Body of pancreas (tissue), 4 donors: ENCODE results near the gene NODAL. TPM values are rescaled to one million over a fixed set of nuclear protein-coding genes. Genes with fewer than 3 reads are reported as not detected.

Experiments used
- ATAC-seq: fragments of 150-250 bp; one replicate; pipeline ENCODE4 v1.9.1; 2016
- DNase-seq, 4 donors: peaks; one replicate each; pipeline ENCODE4 v3.0.0-alpha.2; 2019
- H3K27ac ChIP-seq, 4 donors: fragments of 200-600 bp; sonication (generic); 1 replicate in 3 of 4; 2 replicates in 1 of 4; pipeline versions ENCODE4 v1.5.1 to v1.6.1; 2016 to 2019; ENCODE audit warnings: mild to moderate bottlenecking in 1 of 4, mixed read lengths in 1 of 4, moderate library complexity in 1 of 4
- H3K27me3 ChIP-seq, 2 donors: fragments of 200-600 bp; sonication (generic); one replicate each; pipeline ENCODE4 v1.6.0; 2016; ENCODE audit warnings: mild to moderate bottlenecking in 1 of 2
- H3K36me3 ChIP-seq, 2 donors: fragments of 200-600 bp; sonication (generic); replicated peaks in 1 of 2; 2 replicates each; pipeline ENCODE4 v1.5.1; 2016; ENCODE audit warnings: low read depth in 2 of 2; ENCODE audit not compliant: insufficient read depth in 1 of 2
- H3K4me1 ChIP-seq: fragments of 200-600 bp; sonication (generic); one replicate; pipeline ENCODE4 v1.6.0; 2016
- H3K4me3 ChIP-seq, 2 donors: fragments of 200-600 bp; sonication (generic); 1 replicate in 1 of 2; 2 replicates in 1 of 2; pipeline ENCODE4 v1.5.1; 2016 to 2019
- H3K9me3 ChIP-seq, 3 donors: fragments of 200-600 bp; sonication (generic); 1 replicate in 2 of 3; 2 replicates in 1 of 3; pipeline ENCODE4 v1.5.1; 2016
- POLR2A ChIP-seq, 3 donors: fragments of 450-650 bp; IDR thresholded peaks; one replicate each; pipeline ENCODE4 v1.6.1; 2016; ENCODE audit warnings: antibody characterized with exemption in 3 of 3, mild to moderate bottlenecking in 2 of 3
- WGBS, 2 donors: methylation state at CpG; one replicate each; pipeline ENCODE4 v1.1.5; 2017; 5-methylcytosine and 5-hydroxymethylcytosine counted together
- intact Hi-C: fragments of 100-400 bp; cut with DNase I; formaldehyde crosslinking; loops from one replicate; pipeline ENCODE4 v1.15.1; 2023
- total RNA-seq, 2 donors: library from RNA; depleted of rRNA; stranded (reverse); fragments of >200 nt; gene quantifications; one replicate each; pipeline ENCODE4 v1.1.0, GENCODE V29; 2016
- TF ChIP-seq, protein P1 (sequence below), 7 experiments: fragments of 450-650 bp in 4 of 7; fragments of 200-600 bp in 3 of 7; sonication (generic) in 3 of 7; IDR thresholded peaks; one replicate each; pipeline ENCODE4 v1.5.1; 2016 to 2019; ENCODE audit warnings: antibody characterized with exemption in 7 of 7

The NODAL gene
- total RNA-seq, 2 donors from 2014 or later = not detected

DNA sequence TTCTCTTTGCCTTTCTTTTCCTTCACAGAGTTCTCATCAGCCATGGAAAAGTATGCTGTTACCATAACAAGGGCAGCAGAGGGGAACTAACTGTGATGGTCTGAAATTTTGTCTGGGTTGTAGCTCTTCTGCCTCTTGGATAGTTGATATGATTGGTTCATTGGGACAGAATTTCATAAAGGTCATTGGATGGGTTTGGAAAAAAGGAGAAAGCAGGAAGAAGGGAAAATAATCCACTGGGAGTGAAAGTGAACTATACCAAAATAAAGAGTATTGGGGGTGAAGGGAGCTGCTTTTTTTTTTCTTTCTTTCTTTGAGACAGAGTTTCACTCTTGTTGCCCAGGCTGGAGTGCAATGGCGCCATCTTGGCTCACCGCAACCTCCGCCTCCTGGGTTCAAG, 31.7 kb downstream of the NODAL start:
- intact Hi-C loops = no loop called here
- no peak overlapping the region for H3K27ac ChIP-seq
- TF ChIP-seq, protein P1, sequence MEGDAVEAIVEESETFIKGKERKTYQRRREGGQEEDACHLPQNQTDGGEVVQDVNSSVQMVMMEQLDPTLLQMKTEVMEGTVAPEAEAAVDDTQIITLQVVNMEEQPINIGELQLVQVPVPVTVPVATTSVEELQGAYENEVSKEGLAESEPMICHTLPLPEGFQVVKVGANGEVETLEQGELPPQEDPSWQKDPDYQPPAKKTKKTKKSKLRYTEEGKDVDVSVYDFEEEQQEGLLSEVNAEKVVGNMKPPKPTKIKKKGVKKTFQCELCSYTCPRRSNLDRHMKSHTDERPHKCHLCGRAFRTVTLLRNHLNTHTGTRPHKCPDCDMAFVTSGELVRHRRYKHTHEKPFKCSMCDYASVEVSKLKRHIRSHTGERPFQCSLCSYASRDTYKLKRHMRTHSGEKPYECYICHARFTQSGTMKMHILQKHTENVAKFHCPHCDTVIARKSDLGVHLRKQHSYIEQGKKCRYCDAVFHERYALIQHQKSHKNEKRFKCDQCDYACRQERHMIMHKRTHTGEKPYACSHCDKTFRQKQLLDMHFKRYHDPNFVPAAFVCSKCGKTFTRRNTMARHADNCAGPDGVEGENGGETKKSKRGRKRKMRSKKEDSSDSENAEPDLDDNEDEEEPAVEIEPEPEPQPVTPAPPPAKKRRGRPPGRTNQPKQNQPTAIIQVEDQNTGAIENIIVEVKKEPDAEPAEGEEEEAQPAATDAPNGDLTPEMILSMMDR (IDR thresholded peaks at IDR 0.05) = no peak
- TF ChIP-seq POLR2A (IDR thresholded peaks at IDR 0.05) = no peak
- H3K4me1 ChIP-seq = peaks cover 51% of the 10 kb centered on the region
- no peaks in the 10 kb centered on the region for H3K9me3 ChIP-seq
- no peak overlapping the region for H3K4me3 ChIP-seq
- DNase-seq = no peak
- 92 to 97% methylated on average over 3 of the region's 3 CpGs for WGBS, 2 donors
- H3K27me3 ChIP-seq = no peaks in the 10 kb centered on the region
- ATAC-seq = no peak
- H3K36me3 ChIP-seq = no peaks in the 10 kb centered on the region

DNA sequence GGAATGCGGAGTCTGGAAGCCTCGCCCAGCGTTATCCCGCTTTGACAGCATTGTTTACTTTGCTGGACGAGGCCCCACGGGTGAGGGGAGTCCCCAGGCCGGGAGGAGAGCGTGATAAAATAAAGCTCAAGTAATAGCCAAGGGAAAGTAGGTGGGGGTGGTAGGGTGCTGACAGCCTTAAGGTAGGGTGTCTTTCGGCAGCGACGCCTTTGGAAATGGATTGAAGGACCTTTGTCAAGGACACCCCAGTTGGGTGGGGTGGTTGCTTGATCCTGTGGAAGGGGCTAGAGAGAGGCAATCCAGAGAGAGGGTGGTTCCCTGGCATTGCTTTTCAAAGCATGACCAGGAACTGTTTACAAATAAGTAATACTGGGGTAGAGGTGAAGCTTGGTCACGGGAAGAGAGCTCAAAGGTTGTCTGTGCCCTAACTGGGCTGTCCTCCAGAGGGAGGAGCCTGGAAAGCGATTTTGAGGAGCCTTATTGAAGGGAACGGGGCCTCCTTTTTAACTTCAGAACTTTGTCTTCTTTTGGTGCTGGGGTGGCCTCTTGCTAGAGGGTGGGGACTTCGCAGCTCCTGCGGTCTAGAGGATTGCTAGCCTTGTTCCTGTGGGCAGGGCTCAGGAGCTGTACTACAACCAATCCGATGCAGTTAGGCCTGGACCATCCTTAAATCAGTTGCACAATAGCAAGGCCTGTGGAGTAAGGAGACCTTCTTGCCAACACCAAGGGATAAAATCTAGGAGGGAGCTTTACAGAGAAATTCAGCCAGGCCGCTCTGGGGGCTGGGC, 36.2 kb downstream of the NODAL start:
- Histone ChIP-seq H3K27me3 (no peaks in the 10 kb centered on the region), H3K27ac (peak overlapping the region; percentile 89 to 99 (median 98)), H3K4me3 (peak overlapping the region; percentile 72 to 88), H3K36me3 (no peaks in the 10 kb centered on the region), H3K4me1 (peaks cover 38% of the 10 kb centered on the region), H3K9me3 (no peaks in the 10 kb centered on the region)
- ATAC-seq (peak; percentile 54), DNase-seq (peak; percentile 65 to 87 (median 78))
- WGBS, 2 donors = 1 to 3% methylated on average over 17 to 18 of the region's 18 CpGs
- TF ChIP-seq, protein P1 (IDR thresholded peaks at IDR 0.05) = peak in 1 of 7 experiments; percentile 11
- TF ChIP-seq POLR2A (IDR thresholded peaks at IDR 0.05) = peak; percentile 19 to 63 (median 54)
- intact Hi-C loops = no loop called here

DNA sequence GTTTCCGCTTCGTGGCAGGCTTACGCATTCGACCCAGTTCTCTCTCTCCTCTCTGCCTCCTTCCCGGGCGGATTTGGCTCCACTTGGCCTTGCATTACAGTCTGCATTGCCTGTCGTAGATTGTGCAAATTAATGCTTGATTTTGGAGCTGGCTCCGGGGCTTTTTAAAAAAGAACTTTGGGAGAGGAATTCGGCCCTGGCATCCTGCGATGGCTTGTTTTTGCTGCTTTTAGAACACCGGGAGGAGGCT, 36.8 kb downstream of the NODAL start:
- no peak for TF ChIP-seq POLR2A (IDR thresholded peaks at IDR 0.05)
- DNase-seq (peak in 3 of 4 donors; percentile 49 to 55 (median 55)), ATAC-seq (no peak)
- H3K36me3 ChIP-seq = no peaks in the 10 kb centered on the region
- peak overlapping the region; percentile 72 to 88 for H3K4me3 ChIP-seq
- H3K9me3 ChIP-seq = no peaks in the 10 kb centered on the region
- H3K27ac ChIP-seq = peak overlapping the region; percentile 89 to 99 (median 98)
- intact Hi-C loops = no loop called here
- 0 to 2% methylated on average over 9 to 11 of the region's 11 CpGs for WGBS, 2 donors
- H3K27me3 ChIP-seq = no peaks in the 10 kb centered on the region
- peaks cover 38% of the 10 kb centered on the region for H3K4me1 ChIP-seq

DNA sequence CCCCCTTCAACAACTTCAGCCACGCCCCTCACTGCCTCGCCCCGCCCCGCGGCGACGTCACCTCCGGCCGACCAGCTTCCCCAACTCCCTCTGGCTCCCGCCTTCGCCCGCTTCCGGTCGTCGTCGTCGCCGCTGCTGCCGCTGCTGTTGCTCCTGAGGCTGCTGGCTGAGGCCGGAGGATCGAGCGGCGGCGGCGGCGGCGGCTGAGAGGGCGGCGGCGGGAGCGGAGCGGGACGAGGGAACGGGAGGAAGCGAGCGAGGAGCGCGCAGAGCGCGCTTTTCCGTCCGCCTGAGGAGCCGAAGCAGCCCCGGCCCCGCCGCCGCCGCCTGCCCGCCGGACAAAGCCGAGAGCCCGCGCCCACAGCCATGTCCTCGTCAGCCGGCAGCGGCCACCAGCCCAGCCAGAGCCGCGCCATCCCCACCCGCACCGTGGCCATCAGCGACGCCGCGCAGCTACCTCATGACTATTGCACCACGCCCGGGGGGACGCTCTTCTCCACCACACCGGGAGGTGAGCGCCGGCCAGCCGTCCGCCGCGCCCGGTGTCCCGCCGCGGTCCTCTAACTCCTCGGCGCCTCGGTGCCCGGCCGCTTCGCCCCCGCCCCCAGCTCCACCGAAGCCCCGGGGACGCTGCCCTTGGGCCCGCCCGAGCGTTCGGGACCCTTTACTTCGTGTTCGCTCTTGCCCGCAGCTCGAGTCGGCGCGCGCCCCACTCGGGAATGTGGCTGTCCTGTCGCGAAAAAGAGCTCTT, 37.3 kb downstream of the NODAL start, which contains the start of gene EIF4EBP2:
Gene EIF4EBP2, plus strand, starts transcription at position 110 of the 751 bp plus-strand sequence. Its CDS starts 257 bp downstream, at position 367.
- DNase-seq = peak; percentile 97 to 99 (median 98)
- ATAC-seq = peak; percentile 94
- peak within 1 kb of the TSS; percentile 72 to 88 for H3K4me3 ChIP-seq
- WGBS, 2 donors = 0% methylated on average over 28 to 96 of the region's 103 CpGs
- H3K4me1 ChIP-seq = peaks cover 38% of the 10 kb centered on the region
- TF ChIP-seq, protein P1 (IDR thresholded peaks at IDR 0.05) = peak in 1 of 7 experiments; percentile 1
- TF ChIP-seq POLR2A (IDR thresholded peaks at IDR 0.05) = peak; percentile 97 to 99 (median 98)
- intact Hi-C loops = no loop called here
- H3K27ac ChIP-seq = peak within 1 kb of the TSS; percentile 89 to 99 (median 98)
- H3K36me3 ChIP-seq = no peaks in the 10 kb centered on the region
- no peaks in the 10 kb centered on the region for H3K9me3 ChIP-seq
- H3K27me3 ChIP-seq = no peaks in the 10 kb centered on the region

DNA sequence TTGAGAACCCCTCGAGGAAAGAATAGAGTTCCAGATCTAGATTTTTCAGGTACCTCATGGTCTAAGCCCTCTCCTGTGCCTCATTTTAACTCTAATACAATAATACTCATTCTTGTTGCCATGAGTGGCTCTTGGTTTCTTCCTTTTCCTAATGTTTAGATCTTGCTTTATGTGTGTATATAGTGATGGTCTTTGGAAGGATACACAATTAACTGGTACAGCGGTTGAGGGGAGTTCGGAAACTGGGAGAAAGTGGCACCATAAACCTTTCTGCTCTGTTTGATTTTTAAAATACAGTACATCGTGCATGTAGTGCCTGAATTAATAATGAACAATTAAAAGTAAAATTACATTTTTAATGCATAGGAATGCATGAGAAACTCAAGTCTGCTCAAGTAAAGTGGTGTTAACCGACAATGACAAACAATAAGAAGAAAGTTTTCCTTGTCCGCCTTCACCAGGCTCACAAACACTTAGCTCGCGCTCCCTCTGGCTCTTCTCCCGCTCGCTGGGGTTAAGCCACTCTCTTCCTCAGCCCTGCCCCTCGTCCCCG, 37.9 kb downstream of the NODAL start:
- H3K36me3 ChIP-seq = no peaks in the 10 kb centered on the region
- no peak for ATAC-seq
- peaks cover 34% of the 10 kb centered on the region for H3K4me1 ChIP-seq
- intact Hi-C loops = no loop called here
- H3K27me3 ChIP-seq = no peaks in the 10 kb centered on the region
- H3K4me3 ChIP-seq = peak overlapping the region in 1 of 2 donors; percentile 72
- no peak for DNase-seq
- WGBS, 2 donors = 5% methylated on average over 12 of the region's 12 CpGs
- no peaks in the 10 kb centered on the region for H3K9me3 ChIP-seq
- peak overlapping the region in 3 of 4 donors; percentile 96 to 99 (median 99) for H3K27ac ChIP-seq
- TF ChIP-seq POLR2A (IDR thresholded peaks at IDR 0.05) = no peak
- TF ChIP-seq, protein P1 (IDR thresholded peaks at IDR 0.05) = no peak
